Fibroblast of lung (primary cell): ENCODE results near the gene ANKS1A. TPM values are rescaled to one million over a fixed set of nuclear protein-coding genes. Genes with fewer than 3 reads are reported as not detected.

ENCODE experiments used
- DNase-seq, 2 donors: peaks; one replicate each; pipeline versions ENCODE4 v3.0.0 to v3.0.0-alpha.2; 2010; ENCODE audit warnings: low read depth in 2 of 2
- H2AFZ ChIP-seq: 2 replicates; pipeline ENCODE4 v1.5.1; 2012; ENCODE audit warnings: low read length, control low read depth, inconsistent platforms
- H3K27ac ChIP-seq: 2 replicates; pipeline ENCODE4 v1.5.1; 2011; ENCODE audit warnings: low read length, control low read depth; ENCODE audit not compliant: insufficient read depth
- H3K27me3 ChIP-seq: 2 replicates; pipeline ENCODE4 v1.5.1; 2011; ENCODE audit warnings: mild to moderate bottlenecking, low read length; ENCODE audit not compliant: control insufficient read depth, insufficient read depth
- H3K36me3 ChIP-seq: 2 replicates; pipeline ENCODE4 v1.5.1; 2011; ENCODE audit warnings: low read length; ENCODE audit not compliant: control insufficient read depth, insufficient read depth
- H3K4me1 ChIP-seq: 2 replicates; pipeline ENCODE4 v1.5.1; 2011; ENCODE audit warnings: low read length; ENCODE audit not compliant: control insufficient read depth, insufficient read depth; ENCODE audit errors: extremely low read depth
- H3K4me2 ChIP-seq: 2 replicates; pipeline ENCODE4 v1.5.1; 2011; ENCODE audit warnings: low read length, control low read depth; ENCODE audit not compliant: insufficient read depth; ENCODE audit errors: extremely low read depth
- H3K4me3 ChIP-seq, 4 experiments: fragments of 200-600 bp in 1 of 4; sonication (generic) in 1 of 4; replicated peaks in 1 of 4; 2 replicates each; pipeline ENCODE4 v1.5.1; 2011 to 2016; ENCODE audit warnings: low read length in 4 of 4, low read depth in 3 of 4, mild to moderate bottlenecking in 3 of 4, control low read depth in 2 of 4, inconsistent platforms in 1 of 4, mixed read lengths in 1 of 4; ENCODE audit not compliant: insufficient read depth in 1 of 4; ENCODE audit errors: control extremely low read depth in 1 of 4
- H3K79me2 ChIP-seq: 2 replicates; pipeline ENCODE4 v1.5.1; 2012; ENCODE audit warnings: mild to moderate bottlenecking, low read length, inconsistent platforms; ENCODE audit not compliant: control insufficient read depth, insufficient read depth
- H3K9ac ChIP-seq: 2 replicates; pipeline ENCODE4 v1.5.1; 2011; ENCODE audit warnings: mild to moderate bottlenecking, low read length, control low read depth; ENCODE audit not compliant: insufficient read depth
- H3K9me3 ChIP-seq: 2 replicates; pipeline ENCODE4 v1.5.1; 2012; ENCODE audit warnings: low read depth, low read length; ENCODE audit not compliant: control insufficient read depth, insufficient read depth
- H4K20me1 ChIP-seq: 2 replicates; pipeline ENCODE4 v1.5.1; 2011; ENCODE audit warnings: low read length; ENCODE audit not compliant: control insufficient read depth, insufficient read depth; ENCODE audit errors: extremely low read depth
- EZH2 ChIP-seq: IDR thresholded peaks from 2 replicates; pipeline ENCODE4 v1.5.1; 2012; ENCODE audit warnings: low read length, control low read depth, mild to moderate bottlenecking; ENCODE audit errors: missing control alignments
- polyA plus RNA-seq, 2 donors: library from polyadenylated mRNA; depleted of rRNA in 1 of 2; stranded (reverse) in 1 of 2; unstranded in 1 of 2; fragments of >200 nt; gene quantifications; 2 replicates each; pipeline ENCODE4 v1.2.1, GENCODE V29; 2011 to 2012; ENCODE audit warnings: missing spikeins in 1 of 2
- total RNA-seq: library from RNA; depleted of rRNA; stranded (reverse); fragments of >200 nt; gene quantifications from 2 replicates; pipeline ENCODE4 v1.2.1, GENCODE V29; 2014
- TF ChIP-seq, protein P1 (sequence below), 2 donors: IDR thresholded peaks in 1 of 2; conservative IDR thresholded peaks in 1 of 2; 1 replicate in 1 of 2; 2 replicates in 1 of 2; pipeline ENCODE4 v1.5.1; 2011 to 2012; ENCODE audit warnings: low read length in 2 of 2, control low read depth in 1 of 2, inconsistent platforms in 1 of 2, low read depth in 1 of 2, mild to moderate bottlenecking in 1 of 2

ANKS1A gene
- total and polyA plus RNA-seq, 2 donors (not counting 1 experiment from before 2014, with no cell fraction given), result 3.6 to 7.8 TPM

DNA sequence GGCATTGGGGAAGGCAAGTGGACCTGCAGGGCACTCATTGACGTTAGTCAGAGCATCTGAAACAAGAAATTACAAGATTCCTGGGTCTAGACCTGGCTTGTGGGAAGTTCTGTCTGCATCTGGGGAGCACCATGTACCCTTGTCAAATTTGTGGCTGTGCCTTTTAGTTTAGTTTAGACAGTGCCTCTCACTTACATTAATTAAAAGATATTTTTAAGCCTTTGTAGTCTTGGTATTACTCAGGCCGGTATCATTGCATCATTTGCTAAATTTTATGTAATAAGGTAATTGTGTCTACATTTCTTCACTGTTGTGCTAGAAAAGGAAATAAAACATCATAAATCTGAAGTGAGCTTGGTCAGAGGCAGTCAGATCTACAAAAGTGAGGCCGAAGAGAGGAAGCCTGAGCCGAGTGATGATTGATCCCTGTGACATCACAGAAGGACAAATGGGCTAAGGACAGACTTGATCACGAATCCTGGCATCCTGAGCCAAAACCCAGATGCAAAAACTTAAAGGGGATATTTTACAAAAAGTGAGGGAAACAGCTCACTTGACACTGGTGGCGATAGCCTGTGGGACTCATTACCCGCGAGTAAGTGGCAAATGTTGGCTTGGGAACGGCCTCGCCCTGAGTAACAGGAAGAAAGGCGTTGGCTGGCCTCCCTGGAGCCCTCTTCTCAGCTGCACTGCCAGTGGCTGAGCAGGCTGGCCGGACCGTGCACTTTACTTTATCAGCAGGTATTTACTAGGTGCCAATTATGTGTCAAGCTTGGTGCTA lies 145.5 kb downstream of the ANKS1A start:
- H3K4me2 ChIP-seq, result no peak overlapping the region
- H3K9ac ChIP-seq, result no peak overlapping the region
- no peak overlapping the region for H2AFZ ChIP-seq

DNA sequence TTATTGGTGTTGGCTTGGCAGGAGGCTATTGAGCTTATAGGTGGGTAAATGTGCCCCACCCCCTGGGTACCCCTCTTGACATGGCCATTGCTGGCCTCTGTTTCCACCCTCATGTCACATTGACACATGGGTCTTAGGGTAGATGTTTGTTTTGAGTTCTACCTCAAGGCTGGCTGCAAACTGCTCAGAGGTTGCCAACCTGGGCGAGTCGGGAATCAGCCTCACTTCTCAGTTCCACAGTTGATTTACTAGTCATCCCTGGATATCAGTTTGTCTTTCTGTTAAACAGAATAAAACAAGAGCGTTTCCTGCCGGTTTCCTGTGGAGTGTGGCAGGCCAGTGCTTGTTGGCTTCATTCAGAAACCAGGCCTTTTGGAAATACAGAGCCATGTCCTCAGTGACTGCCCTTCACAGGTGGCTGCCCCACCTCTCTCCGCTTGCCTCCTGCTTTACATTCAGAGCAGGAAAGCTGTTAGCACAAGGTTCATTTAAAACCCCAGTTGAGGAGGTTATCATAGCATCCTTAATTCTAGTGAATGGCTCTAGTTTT lies 146.5 kb downstream of the ANKS1A start:
- no peaks in the 10 kb centered on the region for H3K4me1 ChIP-seq
- no peak overlapping the region for H3K4me2 ChIP-seq
- no peaks in the 10 kb centered on the region for H3K79me2 ChIP-seq
- H2AFZ ChIP-seq, result no peak overlapping the region
- TF ChIP-seq, protein P1, sequence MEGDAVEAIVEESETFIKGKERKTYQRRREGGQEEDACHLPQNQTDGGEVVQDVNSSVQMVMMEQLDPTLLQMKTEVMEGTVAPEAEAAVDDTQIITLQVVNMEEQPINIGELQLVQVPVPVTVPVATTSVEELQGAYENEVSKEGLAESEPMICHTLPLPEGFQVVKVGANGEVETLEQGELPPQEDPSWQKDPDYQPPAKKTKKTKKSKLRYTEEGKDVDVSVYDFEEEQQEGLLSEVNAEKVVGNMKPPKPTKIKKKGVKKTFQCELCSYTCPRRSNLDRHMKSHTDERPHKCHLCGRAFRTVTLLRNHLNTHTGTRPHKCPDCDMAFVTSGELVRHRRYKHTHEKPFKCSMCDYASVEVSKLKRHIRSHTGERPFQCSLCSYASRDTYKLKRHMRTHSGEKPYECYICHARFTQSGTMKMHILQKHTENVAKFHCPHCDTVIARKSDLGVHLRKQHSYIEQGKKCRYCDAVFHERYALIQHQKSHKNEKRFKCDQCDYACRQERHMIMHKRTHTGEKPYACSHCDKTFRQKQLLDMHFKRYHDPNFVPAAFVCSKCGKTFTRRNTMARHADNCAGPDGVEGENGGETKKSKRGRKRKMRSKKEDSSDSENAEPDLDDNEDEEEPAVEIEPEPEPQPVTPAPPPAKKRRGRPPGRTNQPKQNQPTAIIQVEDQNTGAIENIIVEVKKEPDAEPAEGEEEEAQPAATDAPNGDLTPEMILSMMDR (conservative IDR thresholded peaks at IDR 0.05 in 1 of 2, IDR thresholded peaks at IDR 0.05 in 1 of 2; ENCODE audit: low read depth in 1 of 2, low read length in 2 of 2), result no peak
- TF ChIP-seq EZH2, result no peak
- no peak overlapping the region for H3K9ac ChIP-seq
- no peaks in the 10 kb centered on the region for H4K20me1 ChIP-seq
- DNase-seq, result no peak
- no peaks in the 10 kb centered on the region for H3K27me3 ChIP-seq
- H3K27ac ChIP-seq, result no peak overlapping the region
- H3K36me3 ChIP-seq, result no peaks in the 10 kb centered on the region
- H3K4me3 ChIP-seq, result no peak overlapping the region
- H3K9me3 ChIP-seq, result no peaks in the 10 kb centered on the region

More for the DNA sequence above, 145.5 kb downstream of the ANKS1A start:
- no peak for TF ChIP-seq EZH2
- TF ChIP-seq, protein P1 (conservative IDR thresholded peaks at IDR 0.05 in 1 of 2, IDR thresholded peaks at IDR 0.05 in 1 of 2; ENCODE audit: low read depth in 1 of 2, low read length in 2 of 2), result no peak
- no peaks in the 10 kb centered on the region for H4K20me1 ChIP-seq
- DNase-seq, result peak in 1 of 2 donors; percentile 18
- no peak overlapping the region for H3K4me3 ChIP-seq
- H3K36me3 ChIP-seq, result no peaks in the 10 kb centered on the region
- H3K79me2 ChIP-seq, result no peaks in the 10 kb centered on the region
- H3K4me1 ChIP-seq, result no peaks in the 10 kb centered on the region
- H3K27me3 ChIP-seq, result no peaks in the 10 kb centered on the region
- H3K27ac ChIP-seq, result no peak overlapping the region
- no peaks in the 10 kb centered on the region for H3K9me3 ChIP-seq

DNA sequence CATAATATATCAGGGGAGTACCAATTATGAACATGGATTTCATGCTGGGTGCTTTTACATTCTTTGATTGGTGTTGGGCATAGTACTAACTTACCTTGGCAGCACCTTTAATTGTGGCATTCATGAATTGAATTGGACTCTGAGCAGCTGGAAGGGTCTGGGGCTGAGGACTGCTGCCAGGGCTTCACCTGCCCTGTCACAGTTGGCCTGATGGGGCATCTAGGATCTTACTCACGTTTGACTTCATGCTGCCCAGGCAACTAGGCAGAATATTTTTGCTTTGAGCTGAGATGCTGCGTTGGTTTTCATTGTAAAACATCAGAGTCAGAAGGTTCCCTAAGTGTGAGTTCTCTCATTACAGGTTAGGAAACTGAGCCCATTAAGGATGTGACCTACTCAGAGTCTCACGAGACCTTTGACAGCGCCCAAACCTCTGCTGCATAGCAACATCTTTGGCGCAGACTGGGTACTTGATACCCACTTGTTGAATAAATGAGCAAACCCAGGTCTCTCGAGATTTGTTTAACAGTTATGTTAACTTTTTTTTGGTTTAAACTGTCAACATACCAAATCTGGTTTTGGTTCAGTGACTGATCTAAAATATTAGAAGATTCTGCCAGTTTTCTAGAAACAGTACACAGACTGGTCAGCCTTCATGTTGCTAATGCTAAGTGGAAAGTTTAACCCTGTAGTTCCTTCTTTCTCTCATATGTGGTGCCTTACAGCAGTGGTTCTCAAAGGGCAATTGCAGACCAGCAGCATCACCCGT lies 147.2 kb downstream of the ANKS1A start:
- Histone ChIP-seq H2AFZ (no peak overlapping the region), H4K20me1 (no peaks in the 10 kb centered on the region), H3K4me1 (no peaks in the 10 kb centered on the region), H3K4me3 (no peak overlapping the region), H3K9ac (no peak overlapping the region), H3K27me3 (no peaks in the 10 kb centered on the region), H3K79me2 (no peaks in the 10 kb centered on the region), H3K4me2 (no peak overlapping the region), H3K9me3 (no peaks in the 10 kb centered on the region), H3K27ac (no peak overlapping the region), H3K36me3 (no peaks in the 10 kb centered on the region)
- no peak for TF ChIP-seq EZH2
- TF ChIP-seq, protein P1 (conservative IDR thresholded peaks at IDR 0.05 in 1 of 2, IDR thresholded peaks at IDR 0.05 in 1 of 2; ENCODE audit: low read depth in 1 of 2, low read length in 2 of 2), result no peak
- DNase-seq, result no peak
